ENCODE results near the gene KCNJ4.

DNA sequence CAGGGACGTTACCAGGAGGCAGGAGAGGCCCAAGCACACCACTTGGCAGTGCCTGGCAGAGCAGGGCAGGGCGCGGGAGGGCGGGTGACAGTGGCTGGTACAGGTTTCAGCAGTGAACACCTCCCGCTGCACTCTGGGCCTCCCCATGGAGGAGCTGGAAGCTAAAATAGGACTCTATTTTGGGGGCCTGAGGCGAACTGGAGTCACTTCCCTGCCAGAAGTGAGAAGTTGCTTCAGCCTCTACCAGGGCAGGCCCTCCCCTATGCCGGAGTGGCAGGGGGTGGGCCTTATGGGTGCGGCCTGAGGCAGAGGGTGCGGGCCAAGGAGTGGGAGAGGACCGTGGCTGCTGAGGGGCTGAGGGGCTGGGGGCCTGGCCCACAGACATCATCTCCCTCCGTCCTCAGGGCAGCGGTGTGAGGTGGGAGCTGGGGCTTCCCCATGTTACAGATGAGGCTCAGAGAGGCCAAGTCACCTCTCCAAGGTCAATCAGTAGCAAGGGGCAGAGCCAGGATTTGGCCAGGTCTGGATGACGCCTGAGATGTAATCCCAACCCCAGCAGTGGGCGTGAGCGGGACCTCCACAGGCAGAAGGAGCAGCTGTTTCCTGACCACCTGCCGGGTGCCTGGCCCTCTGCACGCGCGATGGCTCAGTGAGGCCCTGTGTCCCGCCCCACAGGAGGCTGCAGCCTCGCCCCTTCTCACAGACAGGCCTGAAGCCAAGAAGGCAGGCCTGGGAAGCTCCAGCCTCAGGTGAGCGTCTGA, 39.3 kb downstream of the KCNJ4 start:
- TF ChIP-seq ZNF8 (CRISPR knock-in tag; IDR thresholded peaks at IDR 0.05) (no peak), ZNF70 (CRISPR knock-in tag; IDR thresholded peaks at IDR 0.05) (no peak), TOX (CRISPR knock-in tag; IDR thresholded peaks at IDR 0.05; ENCODE audit: borderline replicate concordance) (no peak), ZFP30 (CRISPR knock-in tag; IDR thresholded peaks at IDR 0.05) (no peak), ZFP3 (CRISPR knock-in tag; IDR thresholded peaks at IDR 0.05) (no peak), OSR1 (CRISPR knock-in tag; IDR thresholded peaks at IDR 0.05) (no peak), TCF4 (CRISPR knock-in tag; IDR thresholded peaks at IDR 0.05; ENCODE audit: borderline replicate concordance) (no peak), RARB (CRISPR knock-in tag; IDR thresholded peaks at IDR 0.05) (no peak), PATZ1 (CRISPR knock-in tag; IDR thresholded peaks at IDR 0.05; ENCODE audit: borderline replicate concordance) (no peak), CSDC2 (CRISPR knock-in tag; IDR thresholded peaks at IDR 0.05) (no peak), CSRNP3 (CRISPR knock-in tag; IDR thresholded peaks at IDR 0.05) (no peak)
- TF ChIP-seq, protein P1, sequence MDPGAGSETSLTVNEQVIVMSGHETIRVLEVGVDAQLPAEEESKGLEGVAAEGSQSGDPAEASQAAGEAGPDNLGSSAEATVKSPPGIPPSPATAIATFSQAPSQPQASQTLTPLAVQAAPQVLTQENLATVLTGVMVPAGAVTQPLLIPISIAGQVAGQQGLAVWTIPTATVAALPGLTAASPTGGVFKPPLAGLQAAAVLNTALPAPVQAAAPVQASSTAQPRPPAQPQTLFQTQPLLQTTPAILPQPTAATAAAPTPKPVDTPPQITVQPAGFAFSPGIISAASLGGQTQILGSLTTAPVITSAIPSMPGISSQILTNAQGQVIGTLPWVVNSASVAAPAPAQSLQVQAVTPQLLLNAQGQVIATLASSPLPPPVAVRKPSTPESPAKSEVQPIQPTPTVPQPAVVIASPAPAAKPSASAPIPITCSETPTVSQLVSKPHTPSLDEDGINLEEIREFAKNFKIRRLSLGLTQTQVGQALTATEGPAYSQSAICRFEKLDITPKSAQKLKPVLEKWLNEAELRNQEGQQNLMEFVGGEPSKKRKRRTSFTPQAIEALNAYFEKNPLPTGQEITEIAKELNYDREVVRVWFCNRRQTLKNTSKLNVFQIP (CRISPR knock-in tag; IDR thresholded peaks at IDR 0.05; ENCODE audit: borderline replicate concordance, low read depth), result no peak
